ENCODE results near the gene EEIG1.

The EEIG1 gene

GRCh38 chr9:128001151-128001778 lies 20.5 kb upstream of the EEIG1 start:
- no peak for DNase-seq (ENCODE audit: low read depth in 3 of 3, low spot score in 1 of 3)

GRCh38 chr9:127999461-127999860 lies 18.7 kb upstream of the EEIG1 start:
- no peak for DNase-seq (ENCODE audit: low read depth in 3 of 3, low spot score in 1 of 3)

GRCh38 chr9:127993721-127994120 lies 12.9 kb upstream of the EEIG1 start:
- no peak for DNase-seq (ENCODE audit: low read depth in 3 of 3, low spot score in 1 of 3)

GRCh38 chr9:127991757-127992274 lies 11.0 kb upstream of the EEIG1 start:
- no peak for DNase-seq (ENCODE audit: low read depth in 3 of 3, low spot score in 1 of 3)

- no peak for DNase-seq (ENCODE audit: low read depth in 3 of 3, low spot score in 1 of 3)
These were observed 10.4 kb upstream of the EEIG1 start for GRCh38 chr9:127991017-127991756.

GRCh38 chr9:127990554-127990953 lies 9.8 kb upstream of the EEIG1 start:
- DNase-seq (ENCODE audit: low read depth in 3 of 3, low spot score in 1 of 3) = no peak

GRCh38 chr9:127989094-127989493 lies 8.3 kb upstream of the EEIG1 start:
- DNase-seq (ENCODE audit: low read depth in 3 of 3, low spot score in 1 of 3) = no peak

GRCh38 chr9:127987103-127987614 lies 6.4 kb upstream of the EEIG1 start:
- no peak for DNase-seq (ENCODE audit: low read depth in 3 of 3, low spot score in 1 of 3)

GRCh38 chr9:127985011-127985410 lies 4.2 kb upstream of the EEIG1 start:
- DNase-seq (ENCODE audit: low read depth in 3 of 3, low spot score in 1 of 3) = no peak

GRCh38 chr9:127983847-127984289 lies 3.1 kb upstream of the EEIG1 start:
- DNase-seq (ENCODE audit: low read depth in 3 of 3, low spot score in 1 of 3) = no peak

GRCh38 chr9:127982912-127983311 lies 2.1 kb upstream of the EEIG1 start:
- DNase-seq (ENCODE audit: low read depth in 3 of 3, low spot score in 1 of 3) = no peak

GRCh38 chr9:127981559-127982121 lies 851 bp upstream of the EEIG1 start:
- DNase-seq (ENCODE audit: low read depth in 3 of 3, low spot score in 1 of 3) = no peak

GRCh38 chr9:127980060-127980705 lies 606 bp downstream of the EEIG1 start:
- DNase-seq (ENCODE audit: low read depth in 3 of 3, low spot score in 1 of 3) = no peak

- DNase-seq (ENCODE audit: low read depth in 3 of 3, low spot score in 1 of 3) = no peak
These were observed 1.3 kb downstream of the EEIG1 start for GRCh38 chr9:127979333-127980059.

- DNase-seq (ENCODE audit: low read depth in 3 of 3, low spot score in 1 of 3) = no peak
These were observed 1.8 kb downstream of the EEIG1 start for GRCh38 chr9:127979015-127979332.

GRCh38 chr9:127977884-127978647 lies 2.7 kb downstream of the EEIG1 start:
- no peak for DNase-seq (ENCODE audit: low read depth in 3 of 3, low spot score in 1 of 3)

GRCh38 chr9:127977009-127977883 lies 3.5 kb downstream of the EEIG1 start:
- no peak for DNase-seq (ENCODE audit: low read depth in 3 of 3, low spot score in 1 of 3)

- DNase-seq (ENCODE audit: low read depth in 3 of 3, low spot score in 1 of 3) = no peak
These were observed 4.3 kb downstream of the EEIG1 start for GRCh38 chr9:127976498-127976897.
